ENCODE measurements around the gene NOL7.

Gene NOL7

GRCh38 chr6:13654496-13654895 lies 39.4 kb downstream of the NOL7 start:
- no peak for DNase-seq (ENCODE audit: low read depth)

DNA sequence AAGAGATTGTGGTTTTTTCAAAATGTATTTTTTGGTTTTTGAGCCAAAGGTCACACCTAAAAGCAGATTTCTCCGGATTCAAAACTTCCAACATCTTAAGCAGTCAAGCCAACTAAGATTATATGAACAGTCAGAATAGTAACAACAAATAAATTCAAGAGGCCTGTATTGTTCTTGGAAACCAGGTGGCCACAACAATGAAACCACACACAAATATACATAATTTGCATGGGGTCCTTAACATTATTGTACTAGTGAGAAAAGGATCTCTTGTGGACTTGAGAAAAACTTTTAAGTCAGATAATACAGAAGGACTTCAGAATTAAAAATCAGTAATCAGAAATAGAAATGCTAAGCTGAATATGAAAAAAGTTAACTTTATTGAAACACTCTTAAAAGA lies 40.6 kb downstream of the NOL7 start:
- DNase-seq (ENCODE audit: low read depth) = no peak

- no peak for DNase-seq (ENCODE audit: low read depth)
These were observed 45.1 kb downstream of the NOL7 start for GRCh38 chr6:13660273-13660672.

GRCh38 chr6:13660893-13661292 lies 45.8 kb downstream of the NOL7 start:
- no peak for DNase-seq (ENCODE audit: low read depth)

DNA sequence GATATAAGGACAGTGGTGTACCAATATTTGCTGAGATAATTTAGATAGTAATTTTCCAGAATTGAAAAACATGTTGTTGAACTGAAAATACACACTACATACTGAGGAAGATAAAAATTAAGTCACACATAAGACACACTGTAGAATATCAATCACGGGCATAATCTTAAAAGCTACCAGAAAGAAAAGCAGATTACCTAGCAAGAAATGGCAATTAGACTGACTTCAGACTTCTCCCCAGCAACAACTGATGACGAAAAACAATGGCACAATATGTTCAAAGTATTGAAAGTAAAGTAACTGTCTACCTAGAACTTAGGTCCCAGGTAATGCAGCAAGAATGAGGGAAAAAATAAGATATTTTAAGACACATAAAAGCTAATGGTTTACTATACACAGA lies 46.5 kb downstream of the NOL7 start:
- DNase-seq (ENCODE audit: low read depth) = no peak

DNA sequence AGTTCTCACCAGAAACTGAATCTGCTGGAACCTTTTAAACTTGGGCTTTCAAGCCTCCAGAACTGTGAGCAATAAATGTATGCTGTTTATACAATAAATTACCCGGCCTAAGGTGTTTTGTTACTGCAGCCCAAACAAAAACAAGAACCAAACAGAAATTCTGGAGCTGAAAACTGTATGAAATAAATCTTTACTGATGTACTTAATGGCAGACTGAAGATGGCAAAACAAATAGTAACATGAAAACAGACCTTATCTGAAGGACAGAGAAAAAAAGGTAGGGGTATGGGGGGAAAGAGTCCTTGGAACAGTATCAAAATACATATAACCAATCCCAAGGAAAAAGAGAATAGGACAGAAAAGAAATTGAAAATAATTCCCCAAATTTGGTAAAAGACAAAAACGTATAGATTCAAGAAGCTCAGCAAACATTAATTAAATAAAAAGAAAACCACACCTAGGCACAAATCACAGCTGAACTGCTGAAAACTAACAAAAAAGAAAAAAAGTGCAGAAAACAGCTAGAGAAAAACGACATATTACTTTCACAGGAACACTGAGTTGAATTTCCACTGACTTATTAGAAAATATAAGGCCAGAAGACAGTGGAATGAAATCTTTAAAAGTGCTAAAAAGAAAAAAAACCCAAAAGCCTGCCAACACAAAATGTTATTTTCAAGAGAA lies 47.7 kb downstream of the NOL7 start:
- DNase-seq (ENCODE audit: low read depth) = no peak

- no peak for DNase-seq (ENCODE audit: low read depth)
These were observed 48.9 kb downstream of the NOL7 start for GRCh38 chr6:13663986-13664385.

- DNase-seq (ENCODE audit: low read depth) = peak; percentile 31
These were observed 49.7 kb downstream of the NOL7 start for GRCh38 chr6:13664703-13665352.

GRCh38 chr6:13666194-13667105 lies 51.3 kb downstream of the NOL7 start:
- DNase-seq (ENCODE audit: low read depth) = no peak

- DNase-seq (ENCODE audit: low read depth) = no peak
These were observed 52.5 kb downstream of the NOL7 start for GRCh38 chr6:13667655-13668054.

- DNase-seq (ENCODE audit: low read depth) = no peak
These were observed 53.3 kb downstream of the NOL7 start for GRCh38 chr6:13668291-13668928.

GRCh38 chr6:13669476-13669875 lies 54.3 kb downstream of the NOL7 start:
- DNase-seq (ENCODE audit: low read depth) = no peak

Measured in fibroblast of gingiva (primary cell).